ENCODE data around the gene HDAC4. TPM values are rescaled to one million over a fixed set of nuclear protein-coding genes. Genes with fewer than 3 reads are reported as not detected.

The HDAC4 gene
- total and polyA plus RNA-seq, 2 donors (not counting 1 experiment from before 2014, with no cell fraction given) = 13.5 to 46.0 TPM

DNA sequence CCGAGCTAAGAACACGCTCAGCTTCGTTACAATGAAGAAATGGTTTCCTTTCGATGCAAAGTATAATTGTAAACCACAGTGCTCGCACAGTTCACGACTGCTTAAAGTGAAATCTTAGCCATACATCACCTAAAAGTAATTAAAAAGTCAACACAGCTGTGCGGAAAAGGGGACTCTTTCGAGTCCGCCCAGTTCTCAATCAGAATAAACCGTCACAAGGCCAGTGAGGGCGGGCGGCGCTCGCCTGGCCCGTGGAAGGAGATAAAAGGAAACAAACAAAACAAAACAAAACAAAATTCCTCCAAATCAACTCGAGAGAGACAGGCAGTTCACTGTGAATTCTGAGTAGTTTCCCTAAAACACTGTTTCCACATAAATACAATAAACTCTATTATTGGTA lies 352.1 kb downstream of the HDAC4 start:
- no peak overlapping the region for H3K4me3 ChIP-seq (ENCODE audit: control extremely low read depth in 1 of 5, extremely low read depth in 1 of 5, insufficient read depth in 1 of 5, low read depth in 2 of 5, low read length in 4 of 5)
- H3K4me2 ChIP-seq (replicated peaks; ENCODE audit: low read depth, low read length, poor library complexity, severe bottlenecking) = no peak overlapping the region
- ChIA-PET POLR2A (no interaction called here), CTCF (no interaction called here)
- H3K4me1 ChIP-seq (ENCODE audit: control insufficient read depth in 2 of 2, insufficient read depth in 2 of 2, low read length in 2 of 2) = no peaks in the 10 kb centered on the region
- H3K9me3 ChIP-seq (ENCODE audit: control extremely low read depth in 1 of 3, control insufficient read depth in 2 of 3, insufficient read depth in 1 of 3, low read length in 2 of 3) = no peaks in the 10 kb centered on the region
- no peak overlapping the region for H3K27ac ChIP-seq (ENCODE audit: low read length in 2 of 2)
- ATAC-seq (ENCODE audit: low read depth) (no peak), DNase-seq (no peak)
- no peaks in the 10 kb centered on the region for H3K79me2 ChIP-seq (ENCODE audit: control insufficient read depth, insufficient read depth, low read length)
- Mint-ChIP-seq H3K27ac (no peak overlapping the region), H3K4me3 (no peak overlapping the region), H3K9me3 (ENCODE audit: insufficient read depth) (no peaks in the 10 kb centered on the region), H3K27me3 (no peaks in the 10 kb centered on the region), H3K4me1 (no peaks in the 10 kb centered on the region)
- 85% methylated on average over 5 of the region's 16 CpGs for WGBS (ENCODE audit: insufficient coverage)
- intact Hi-C loops (cut with micrococcal nuclease) = no loop called here
- H3K27me3 ChIP-seq (replicated peaks in 1 of 4; ENCODE audit: control extremely low read depth in 1 of 4, control insufficient read depth in 3 of 4, insufficient read depth in 4 of 4, low read length in 3 of 4) = no peaks in the 10 kb centered on the region
- peaks cover 0 to 4% of the 10 kb centered on the region in 2 experiments for H3K36me3 ChIP-seq (replicated peaks in 1 of 2; ENCODE audit: control extremely low read depth in 1 of 2, control insufficient read depth in 1 of 2, extremely low read depth in 1 of 2, insufficient read depth in 2 of 2, low read length in 1 of 2)
- TF ChIP-seq, protein P1, sequence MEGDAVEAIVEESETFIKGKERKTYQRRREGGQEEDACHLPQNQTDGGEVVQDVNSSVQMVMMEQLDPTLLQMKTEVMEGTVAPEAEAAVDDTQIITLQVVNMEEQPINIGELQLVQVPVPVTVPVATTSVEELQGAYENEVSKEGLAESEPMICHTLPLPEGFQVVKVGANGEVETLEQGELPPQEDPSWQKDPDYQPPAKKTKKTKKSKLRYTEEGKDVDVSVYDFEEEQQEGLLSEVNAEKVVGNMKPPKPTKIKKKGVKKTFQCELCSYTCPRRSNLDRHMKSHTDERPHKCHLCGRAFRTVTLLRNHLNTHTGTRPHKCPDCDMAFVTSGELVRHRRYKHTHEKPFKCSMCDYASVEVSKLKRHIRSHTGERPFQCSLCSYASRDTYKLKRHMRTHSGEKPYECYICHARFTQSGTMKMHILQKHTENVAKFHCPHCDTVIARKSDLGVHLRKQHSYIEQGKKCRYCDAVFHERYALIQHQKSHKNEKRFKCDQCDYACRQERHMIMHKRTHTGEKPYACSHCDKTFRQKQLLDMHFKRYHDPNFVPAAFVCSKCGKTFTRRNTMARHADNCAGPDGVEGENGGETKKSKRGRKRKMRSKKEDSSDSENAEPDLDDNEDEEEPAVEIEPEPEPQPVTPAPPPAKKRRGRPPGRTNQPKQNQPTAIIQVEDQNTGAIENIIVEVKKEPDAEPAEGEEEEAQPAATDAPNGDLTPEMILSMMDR (IDR thresholded peaks at IDR 0.05) = no peak
- TF ChIP-seq EZH2 (IDR thresholded peaks at IDR 0.05; ENCODE audit: borderline replicate concordance, insufficient read depth, low read depth, low read length, poor library complexity, severe bottlenecking) = no peak
- H4K20me1 ChIP-seq (ENCODE audit: control insufficient read depth, insufficient read depth, low read length, poor library complexity, severe bottlenecking) = no peaks in the 10 kb centered on the region
- no peak overlapping the region for H3K9ac ChIP-seq (ENCODE audit: low read length)
- H2AFZ ChIP-seq (ENCODE audit: insufficient read depth, low read depth, low read length, poor library complexity, severe bottlenecking) = no peak overlapping the region

DNA sequence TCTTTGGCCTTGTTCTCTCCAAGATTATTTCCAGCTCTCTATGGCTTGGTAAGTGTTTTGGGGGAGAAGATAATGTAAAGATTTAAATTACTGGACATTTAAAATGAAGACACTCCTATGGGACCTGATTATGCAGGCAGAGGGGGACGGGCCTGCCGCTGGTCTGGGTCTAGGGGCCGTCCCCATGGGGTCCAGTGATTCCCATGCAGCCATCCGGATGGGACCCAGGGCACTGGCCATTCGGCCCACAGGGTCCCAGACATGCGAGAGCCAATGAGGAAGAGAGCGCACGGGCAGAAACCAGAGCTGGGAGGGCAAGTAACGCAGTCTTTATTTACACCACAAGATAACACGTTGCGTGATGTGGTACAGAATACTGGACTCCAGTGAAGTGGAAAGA lies 353.0 kb downstream of the HDAC4 start:
- WGBS (ENCODE audit: insufficient coverage) = 93% methylated on average over 5 of the region's 11 CpGs
- Mint-ChIP-seq H3K4me3 (no peak overlapping the region), H3K9me3 (ENCODE audit: insufficient read depth) (no peaks in the 10 kb centered on the region), H3K27ac (no peak overlapping the region), H3K27me3 (no peaks in the 10 kb centered on the region), H3K4me1 (no peaks in the 10 kb centered on the region)
- H3K4me1 ChIP-seq (ENCODE audit: control insufficient read depth in 2 of 2, insufficient read depth in 2 of 2, low read length in 2 of 2) = no peaks in the 10 kb centered on the region
- no peak overlapping the region for H3K9ac ChIP-seq (ENCODE audit: low read length)
- H3K27ac ChIP-seq (ENCODE audit: low read length in 2 of 2) = no peak overlapping the region
- no peaks in the 10 kb centered on the region for H3K79me2 ChIP-seq (ENCODE audit: control insufficient read depth, insufficient read depth, low read length)
- DNase-seq (no peak), ATAC-seq (ENCODE audit: low read depth) (no peak)
- no peaks in the 10 kb centered on the region for H4K20me1 ChIP-seq (ENCODE audit: control insufficient read depth, insufficient read depth, low read length, poor library complexity, severe bottlenecking)
- ChIA-PET POLR2A (interaction anchor here (0.5 kb wide), 1 partner anchor 978 kb away, joined by 9 read pairs; the partner anchor contains the start of gene NDUFA10), CTCF (no interaction called here)
- H3K4me3 ChIP-seq (ENCODE audit: control extremely low read depth in 1 of 5, extremely low read depth in 1 of 5, insufficient read depth in 1 of 5, low read depth in 2 of 5, low read length in 4 of 5) = no peak overlapping the region
- no peaks in the 10 kb centered on the region for H3K27me3 ChIP-seq (replicated peaks in 1 of 4; ENCODE audit: control extremely low read depth in 1 of 4, control insufficient read depth in 3 of 4, insufficient read depth in 4 of 4, low read length in 3 of 4)
- intact Hi-C loops (cut with micrococcal nuclease) = no loop called here
- no peak overlapping the region for H3K4me2 ChIP-seq (replicated peaks; ENCODE audit: low read depth, low read length, poor library complexity, severe bottlenecking)
- no peak overlapping the region for H2AFZ ChIP-seq (ENCODE audit: insufficient read depth, low read depth, low read length, poor library complexity, severe bottlenecking)
- peaks cover 0 to 3% of the 10 kb centered on the region in 2 experiments for H3K36me3 ChIP-seq (replicated peaks in 1 of 2; ENCODE audit: control extremely low read depth in 1 of 2, control insufficient read depth in 1 of 2, extremely low read depth in 1 of 2, insufficient read depth in 2 of 2, low read length in 1 of 2)
- no peaks in the 10 kb centered on the region for H3K9me3 ChIP-seq (ENCODE audit: control extremely low read depth in 1 of 3, control insufficient read depth in 2 of 3, insufficient read depth in 1 of 3, low read length in 2 of 3)
- TF ChIP-seq, protein P1 (IDR thresholded peaks at IDR 0.05) = no peak
- no peak for TF ChIP-seq EZH2 (IDR thresholded peaks at IDR 0.05; ENCODE audit: borderline replicate concordance, insufficient read depth, low read depth, low read length, poor library complexity, severe bottlenecking)
